ENCODE measurements around the gene P3H4.

- TF ChIP-seq CTCF (IDR thresholded peaks at IDR 0.05) (no peak), POLR2AphosphoS5 (IDR thresholded peaks at IDR 0.05) (no peak)
Observed at GRCh38 chr17:41779954-41780353, 31.8 kb downstream of the P3H4 start.
